Measurements from ENCODE around the gene FLNC. TPM values are rescaled to one million over a fixed set of nuclear protein-coding genes. Genes with fewer than 3 reads are reported as not detected.

FLNC gene
- total and polyA plus RNA-seq, 3 donors from 2014 or later = 8.8 to 21.4 (median 14.4) TPM

DNA sequence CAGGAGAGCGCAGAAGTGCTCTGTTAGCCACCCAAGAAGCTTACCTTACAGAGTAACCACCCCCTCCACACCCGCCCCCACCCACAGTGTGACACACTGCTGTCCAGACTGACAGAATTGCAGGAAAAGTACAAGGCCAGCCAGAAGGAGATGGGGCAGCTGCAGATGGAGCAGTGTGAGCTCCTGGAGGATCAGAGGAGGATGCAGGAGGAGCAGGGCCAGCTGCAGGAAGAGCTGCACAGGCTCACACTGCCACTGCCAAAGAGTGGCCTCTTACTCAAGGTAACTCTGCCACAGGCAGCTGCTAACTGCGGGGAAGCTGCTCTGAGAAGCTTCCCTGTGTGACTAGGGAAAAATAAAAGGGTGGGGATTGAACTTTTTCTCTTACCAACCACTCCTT lies 20.8 kb upstream of the FLNC start:
- Histone ChIP-seq H3K4me3 (no peak overlapping the region), H3K4me1 (peaks cover 5% of the 10 kb centered on the region), H3K36me3 (ENCODE audit: low read depth, missing control alignments) (no peaks in the 10 kb centered on the region), H3K27me3 (no peaks in the 10 kb centered on the region), H3K27ac (no peak overlapping the region), H3K9me3 (no peaks in the 10 kb centered on the region)
- no peak for DNase-seq
- TF ChIP-seq, protein P1, sequence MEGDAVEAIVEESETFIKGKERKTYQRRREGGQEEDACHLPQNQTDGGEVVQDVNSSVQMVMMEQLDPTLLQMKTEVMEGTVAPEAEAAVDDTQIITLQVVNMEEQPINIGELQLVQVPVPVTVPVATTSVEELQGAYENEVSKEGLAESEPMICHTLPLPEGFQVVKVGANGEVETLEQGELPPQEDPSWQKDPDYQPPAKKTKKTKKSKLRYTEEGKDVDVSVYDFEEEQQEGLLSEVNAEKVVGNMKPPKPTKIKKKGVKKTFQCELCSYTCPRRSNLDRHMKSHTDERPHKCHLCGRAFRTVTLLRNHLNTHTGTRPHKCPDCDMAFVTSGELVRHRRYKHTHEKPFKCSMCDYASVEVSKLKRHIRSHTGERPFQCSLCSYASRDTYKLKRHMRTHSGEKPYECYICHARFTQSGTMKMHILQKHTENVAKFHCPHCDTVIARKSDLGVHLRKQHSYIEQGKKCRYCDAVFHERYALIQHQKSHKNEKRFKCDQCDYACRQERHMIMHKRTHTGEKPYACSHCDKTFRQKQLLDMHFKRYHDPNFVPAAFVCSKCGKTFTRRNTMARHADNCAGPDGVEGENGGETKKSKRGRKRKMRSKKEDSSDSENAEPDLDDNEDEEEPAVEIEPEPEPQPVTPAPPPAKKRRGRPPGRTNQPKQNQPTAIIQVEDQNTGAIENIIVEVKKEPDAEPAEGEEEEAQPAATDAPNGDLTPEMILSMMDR (IDR thresholded peaks at IDR 0.05) = no peak
- TF ChIP-seq POLR2A (IDR thresholded peaks at IDR 0.05) = no peak
- intact Hi-C loops (cut with DNase I; ENCODE audit: low total_unique reads) = no loop called here
- 82 to 88% methylated on average over 3 of the region's 3 CpGs for WGBS, 2 donors

DNA sequence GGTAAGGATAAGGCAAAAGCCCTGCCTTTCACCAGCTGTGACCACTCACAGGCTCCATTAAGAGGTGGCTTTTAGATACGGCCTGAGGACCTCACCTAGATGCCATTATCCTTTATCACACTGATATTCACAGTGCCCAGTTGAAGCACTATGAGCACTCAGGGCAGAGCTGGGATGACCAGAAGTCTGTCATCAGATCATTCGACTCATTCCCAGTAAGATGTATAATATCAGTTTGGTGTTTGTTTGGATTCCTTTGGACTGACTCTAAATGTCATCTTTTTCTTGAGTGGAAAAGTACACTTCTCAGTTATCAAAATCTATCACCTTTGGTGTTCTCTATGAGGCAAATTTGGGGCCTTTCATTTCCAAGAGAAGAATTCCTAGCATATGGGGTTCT lies 19.7 kb upstream of the FLNC start:
- WGBS, 2 donors = 91 to 100% methylated on average over 2 of the region's 2 CpGs
- Histone ChIP-seq H3K27me3 (no peaks in the 10 kb centered on the region), H3K36me3 (ENCODE audit: low read depth, missing control alignments) (no peaks in the 10 kb centered on the region), H3K4me3 (no peak overlapping the region), H3K4me1 (peaks cover 5% of the 10 kb centered on the region), H3K27ac (no peak overlapping the region), H3K9me3 (no peaks in the 10 kb centered on the region)
- no peak for DNase-seq
- TF ChIP-seq, protein P1 (IDR thresholded peaks at IDR 0.05) = no peak
- no peak for TF ChIP-seq POLR2A (IDR thresholded peaks at IDR 0.05)
- intact Hi-C loops (cut with DNase I; ENCODE audit: low total_unique reads) = no loop called here

DNA sequence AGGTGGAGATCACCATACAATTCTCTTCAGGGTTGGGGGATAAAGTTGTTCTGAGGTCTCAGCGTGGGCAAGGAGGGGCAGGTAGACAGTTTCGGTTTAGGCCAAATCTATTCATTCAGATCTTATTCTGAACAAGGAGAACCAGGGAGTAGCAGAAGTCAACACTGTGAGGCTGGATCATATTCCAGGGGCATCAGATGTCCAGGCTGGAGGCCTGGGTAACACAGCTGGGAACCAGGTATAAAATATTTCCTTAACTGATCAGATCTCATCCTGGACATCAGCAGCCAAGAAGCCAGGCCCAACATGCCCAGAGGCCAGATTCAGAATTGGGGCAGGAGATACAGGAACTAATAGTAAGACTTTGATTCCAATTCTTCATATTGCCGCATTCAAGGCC lies 19.2 kb upstream of the FLNC start:
- no peaks in the 10 kb centered on the region for H3K36me3 ChIP-seq (ENCODE audit: low read depth, missing control alignments)
- H3K27ac ChIP-seq = no peak overlapping the region
- WGBS, 2 donors = 91 to 98% methylated on average over 3 of the region's 3 CpGs
- no peaks in the 10 kb centered on the region for H3K9me3 ChIP-seq
- no peaks in the 10 kb centered on the region for H3K27me3 ChIP-seq
- no peak for DNase-seq
- TF ChIP-seq, protein P1 (IDR thresholded peaks at IDR 0.05) = no peak
- TF ChIP-seq POLR2A (IDR thresholded peaks at IDR 0.05) = no peak
- peaks cover 5% of the 10 kb centered on the region for H3K4me1 ChIP-seq
- no peak overlapping the region for H3K4me3 ChIP-seq
- intact Hi-C loops (cut with DNase I; ENCODE audit: low total_unique reads) = no loop called here

DNA sequence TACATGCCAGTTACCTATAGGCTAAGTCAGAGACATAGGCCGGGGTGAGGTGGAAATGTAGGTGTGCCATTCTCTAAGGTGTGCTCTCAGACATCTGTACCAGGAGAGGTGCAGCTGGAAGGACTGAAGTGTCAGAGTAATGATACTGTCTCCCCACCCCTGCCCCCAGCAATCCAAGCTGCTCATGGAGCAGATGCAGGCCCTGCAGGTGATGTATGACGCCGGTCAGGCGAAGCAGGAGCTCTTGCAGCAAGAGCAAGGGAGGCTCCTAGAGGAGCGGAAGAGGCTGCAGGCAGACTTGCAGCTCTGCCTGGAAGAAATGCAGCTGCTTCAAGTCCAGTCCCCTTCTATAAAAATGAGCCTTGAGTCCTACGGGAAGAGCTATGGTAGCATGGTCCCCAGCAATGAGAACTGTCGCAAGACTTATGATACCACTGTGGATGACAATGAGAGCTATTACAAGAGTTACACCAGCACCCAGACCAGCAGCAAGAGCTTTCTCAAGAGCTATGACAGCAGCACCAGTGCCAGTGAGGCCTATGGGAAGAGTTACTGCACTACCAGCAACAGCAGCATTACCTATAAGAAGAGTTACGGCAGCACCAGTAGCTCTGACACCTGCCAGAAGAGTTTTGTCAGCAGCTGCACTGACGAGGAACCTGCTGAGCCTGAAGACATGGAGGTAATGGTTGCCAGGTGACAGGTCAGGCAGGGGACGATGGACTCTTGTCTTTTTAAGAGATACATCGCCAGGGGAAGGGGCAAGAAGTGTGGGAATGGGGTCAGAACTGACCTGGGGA lies 18.4 kb upstream of the FLNC start:
- no peaks in the 10 kb centered on the region for H3K9me3 ChIP-seq
- H3K4me3 ChIP-seq = no peak overlapping the region
- no peaks in the 10 kb centered on the region for H3K27me3 ChIP-seq
- peaks cover 5% of the 10 kb centered on the region for H3K4me1 ChIP-seq
- WGBS, 2 donors = 95 to 98% methylated on average over 11 of the region's 11 CpGs
- no peak overlapping the region for H3K27ac ChIP-seq
- TF ChIP-seq, protein P1 (IDR thresholded peaks at IDR 0.05) = no peak
- no peak for TF ChIP-seq POLR2A (IDR thresholded peaks at IDR 0.05)
- DNase-seq = no peak
- intact Hi-C loops (cut with DNase I; ENCODE audit: low total_unique reads) = no loop called here
- H3K36me3 ChIP-seq (ENCODE audit: low read depth, missing control alignments) = no peaks in the 10 kb centered on the region

All from testis (tissue), 3 donors.